ENCODE data around the gene MBD5. TPM values are rescaled to one million over a fixed set of nuclear protein-coding genes. Genes with fewer than 3 reads are reported as not detected.

MBD5 gene
- polyA plus RNA-seq, 3 donors from 2014 or later = 10.0 to 19.2 (median 14.3) TPM

DNA sequence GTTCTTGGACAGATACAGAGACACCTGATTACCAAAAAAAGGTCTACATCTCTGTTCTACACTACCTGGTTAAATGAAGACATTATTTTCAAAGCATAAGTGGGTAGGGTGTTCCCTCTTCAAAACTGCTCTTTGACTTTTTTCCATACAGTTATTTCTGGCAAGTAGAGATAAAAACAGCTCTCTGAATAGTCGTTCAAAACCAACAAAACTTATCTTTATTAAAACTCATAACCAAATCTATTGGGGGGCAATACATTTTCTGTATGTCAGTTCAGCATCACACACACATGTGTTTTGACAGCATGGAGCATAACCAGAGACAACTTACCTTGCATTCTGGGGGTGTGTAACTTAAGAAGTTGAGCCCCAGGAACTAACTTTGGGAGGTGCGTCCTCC lies 474.7 kb downstream of the MBD5 start:
- no peaks in the 10 kb centered on the region for H3K9me3 Mint-ChIP-seq
- no peak overlapping the region for H3K27ac Mint-ChIP-seq
- DNase-seq = no peak
- H3K36me3 Mint-ChIP-seq = peaks cover 2 to 7% (median 4%) of the 10 kb centered on the region in 3 donors
- H3K4me1 Mint-ChIP-seq = no peaks in the 10 kb centered on the region
- H3K27me3 Mint-ChIP-seq (ENCODE audit: low read depth in 3 of 3) = peaks cover 0 to 3% (median 0%) of the 10 kb centered on the region in 3 donors
- H3K4me3 Mint-ChIP-seq = no peak overlapping the region

DNA sequence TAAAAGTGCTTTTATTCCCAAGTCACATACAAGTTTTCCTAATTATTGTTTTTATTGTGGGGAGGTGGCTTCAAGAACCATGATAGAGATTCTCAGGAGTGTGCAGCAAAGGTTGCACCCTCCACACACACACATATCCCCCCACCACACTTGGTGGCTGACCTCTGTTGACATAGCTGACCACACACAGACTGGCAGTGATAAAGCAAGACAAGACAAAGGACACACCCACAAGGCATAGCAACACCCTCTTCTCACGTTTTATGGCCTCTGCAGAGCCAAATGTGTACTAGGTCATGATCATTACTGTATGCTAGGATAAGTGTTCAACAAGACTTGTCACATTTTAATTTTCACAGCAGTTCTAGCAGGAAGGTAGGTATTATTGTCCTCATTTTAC lies 480.7 kb downstream of the MBD5 start:
- peaks cover 0 to 4% (median 0%) of the 10 kb centered on the region in 3 donors for H3K27me3 Mint-ChIP-seq (ENCODE audit: low read depth in 3 of 3)
- no peak for DNase-seq
- no peaks in the 10 kb centered on the region for H3K9me3 Mint-ChIP-seq
- no peak overlapping the region for H3K27ac Mint-ChIP-seq
- no peak overlapping the region for H3K4me3 Mint-ChIP-seq
- H3K36me3 Mint-ChIP-seq = peaks cover 0 to 7% (median 6%) of the 10 kb centered on the region in 3 donors
- no peaks in the 10 kb centered on the region for H3K4me1 Mint-ChIP-seq

DNA sequence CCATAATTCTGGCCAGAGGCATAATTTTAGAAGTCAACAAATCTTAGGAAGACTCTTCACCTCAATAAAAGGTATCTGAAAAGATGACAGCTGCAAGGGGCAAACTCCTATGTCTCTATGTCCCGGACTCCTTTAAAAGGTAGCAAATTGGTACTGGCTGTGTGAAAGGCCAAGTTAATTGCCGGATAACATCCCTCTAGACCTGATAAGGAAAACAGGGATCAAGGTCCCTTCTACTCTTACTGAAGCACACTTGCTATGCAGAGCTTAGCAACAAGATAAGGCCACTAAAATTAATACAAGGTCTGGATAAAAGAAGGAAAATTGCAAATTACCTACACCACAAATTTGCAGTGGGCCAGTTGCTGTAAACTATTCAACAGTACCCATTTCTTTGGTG lies 482.6 kb downstream of the MBD5 start:
- no peaks in the 10 kb centered on the region for H3K9me3 Mint-ChIP-seq
- H3K4me1 Mint-ChIP-seq = no peaks in the 10 kb centered on the region
- DNase-seq = no peak
- H3K27me3 Mint-ChIP-seq (ENCODE audit: low read depth in 3 of 3) = peaks cover 0 to 2% (median 0%) of the 10 kb centered on the region in 3 donors
- peaks cover 0 to 7% (median 6%) of the 10 kb centered on the region in 3 donors for H3K36me3 Mint-ChIP-seq
- H3K27ac Mint-ChIP-seq = no peak overlapping the region
- H3K4me3 Mint-ChIP-seq = no peak overlapping the region

DNA sequence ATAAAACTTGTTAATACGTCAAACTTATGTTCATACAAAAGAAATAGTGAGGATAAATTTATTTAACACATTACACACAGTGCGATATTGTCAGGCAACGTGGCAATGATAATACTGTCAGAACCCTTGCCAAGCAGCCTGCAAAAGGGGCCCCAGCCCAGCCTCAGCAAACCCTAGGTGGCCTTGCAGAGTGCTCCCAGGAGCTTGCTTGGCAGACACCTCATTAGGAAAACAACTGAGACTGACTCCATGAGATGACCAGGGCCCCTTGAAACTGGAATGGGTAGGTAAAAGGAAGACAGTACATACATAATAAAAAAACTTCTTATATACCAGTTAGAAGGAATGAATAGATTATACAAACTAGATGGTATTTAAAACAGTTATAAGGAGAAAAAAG lies 487.1 kb downstream of the MBD5 start:
- Mint-ChIP-seq H3K4me1 (peaks cover 9 to 14% of the 10 kb centered on the region in 2 donors), H3K27ac (no peak overlapping the region), H3K4me3 (no peak overlapping the region), H3K9me3 (no peaks in the 10 kb centered on the region), H3K36me3 (peaks cover 0 to 10% (median 8%) of the 10 kb centered on the region in 3 donors), H3K27me3 (ENCODE audit: low read depth in 3 of 3) (peaks cover 0 to 4% (median 0%) of the 10 kb centered on the region in 3 donors)
- no peak for DNase-seq

DNA sequence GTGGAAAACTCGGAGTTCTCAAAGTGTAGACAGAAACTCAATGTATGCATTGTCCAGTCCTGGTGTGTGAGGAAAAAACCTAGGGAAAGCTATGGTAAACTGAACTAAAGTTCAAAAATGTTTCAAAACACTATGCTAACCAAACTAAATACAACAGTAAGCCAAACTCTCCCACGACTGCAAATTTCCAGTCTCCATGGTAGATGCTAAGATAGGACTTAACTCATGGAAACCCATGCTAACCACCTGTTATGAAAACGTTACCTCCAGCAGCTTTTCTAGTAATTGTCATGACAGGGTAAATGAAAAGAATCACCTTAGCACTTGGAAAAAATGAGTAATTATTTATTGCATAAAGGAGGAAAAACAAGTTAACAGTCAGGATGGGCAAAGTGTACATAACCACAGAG lies 488.0 kb downstream of the MBD5 start:
- Mint-ChIP-seq H3K4me1 (peaks cover 9 to 14% of the 10 kb centered on the region in 2 donors), H3K36me3 (peaks cover 0 to 10% (median 8%) of the 10 kb centered on the region in 3 donors), H3K4me3 (peak overlapping the region; percentile 59 to 74 (median 72)), H3K27me3 (ENCODE audit: low read depth in 3 of 3) (peaks cover 0 to 4% (median 0%) of the 10 kb centered on the region in 3 donors), H3K9me3 (no peaks in the 10 kb centered on the region), H3K27ac (peak overlapping the region in 2 of 6 donors; percentile 25 to 31)
- DNase-seq = no peak

DNA sequence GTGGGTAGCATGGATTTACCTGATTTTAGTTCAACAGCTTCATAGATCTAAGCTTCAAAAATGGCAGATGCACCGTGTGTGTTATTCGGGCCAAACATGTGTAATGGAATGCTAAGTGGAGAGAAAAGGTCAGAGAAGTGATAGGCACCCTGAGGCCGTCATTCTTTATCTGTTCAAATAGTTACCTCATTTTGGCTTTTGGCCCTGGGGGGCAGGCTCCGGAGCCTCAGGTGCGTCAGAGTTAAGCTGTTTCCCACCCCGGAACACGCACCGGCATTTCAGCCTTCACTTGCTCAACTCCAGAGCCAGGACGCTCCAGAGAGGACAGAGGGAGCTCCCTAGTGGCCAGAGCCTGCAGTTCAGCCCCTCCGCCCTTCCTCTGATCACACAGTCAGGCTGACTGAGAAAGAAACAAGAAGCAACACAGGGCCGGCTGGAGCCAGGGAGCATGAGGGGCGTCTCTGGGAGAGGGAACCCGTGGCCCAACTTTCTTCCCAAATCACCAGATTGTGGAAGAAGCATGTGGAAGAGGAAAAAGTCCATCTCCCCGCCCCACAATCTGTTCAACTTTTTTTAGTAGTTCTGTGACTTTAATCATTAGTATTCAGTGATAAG lies 488.5 kb downstream of the MBD5 start:
- Mint-ChIP-seq H3K4me1 (peaks cover 9 to 14% of the 10 kb centered on the region in 2 donors), H3K27me3 (ENCODE audit: low read depth in 3 of 3) (peaks cover 0 to 4% (median 0%) of the 10 kb centered on the region in 3 donors), H3K4me3 (peak overlapping the region; percentile 59 to 74 (median 72)), H3K36me3 (peaks cover 0 to 10% (median 8%) of the 10 kb centered on the region in 3 donors), H3K27ac (peak overlapping the region in 3 of 6 donors; percentile 25 to 32 (median 31)), H3K9me3 (no peaks in the 10 kb centered on the region)
- peak; percentile 59 to 68 (median 62) for DNase-seq

DNA sequence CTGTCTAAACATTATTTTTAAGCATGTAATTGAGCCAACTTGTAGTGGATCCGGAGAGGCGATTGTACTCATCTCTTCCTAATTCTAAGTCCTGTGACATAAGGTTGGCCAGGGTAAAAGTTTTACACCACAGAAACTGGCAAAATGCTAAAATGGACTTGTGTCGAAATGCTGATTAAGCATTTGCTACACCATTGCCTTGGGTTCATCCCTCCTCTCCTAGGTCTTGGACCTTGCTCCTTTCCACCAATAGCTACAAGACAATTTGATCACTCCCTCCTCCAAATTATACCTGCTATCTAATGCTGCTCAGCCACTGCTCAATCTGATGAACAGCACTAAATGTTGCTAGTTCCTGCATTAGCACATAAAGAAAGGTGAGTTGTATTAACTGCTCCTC lies 491.0 kb downstream of the MBD5 start:
- no peak for DNase-seq
- H3K4me1 Mint-ChIP-seq = peaks cover 9 to 14% of the 10 kb centered on the region in 2 donors
- no peak overlapping the region for H3K27ac Mint-ChIP-seq
- peaks cover 0 to 2% (median 0%) of the 10 kb centered on the region in 3 donors for H3K27me3 Mint-ChIP-seq (ENCODE audit: low read depth in 3 of 3)
- no peaks in the 10 kb centered on the region for H3K9me3 Mint-ChIP-seq
- H3K4me3 Mint-ChIP-seq = no peak overlapping the region
- H3K36me3 Mint-ChIP-seq = peaks cover 6 to 11% (median 10%) of the 10 kb centered on the region in 3 donors

DNA sequence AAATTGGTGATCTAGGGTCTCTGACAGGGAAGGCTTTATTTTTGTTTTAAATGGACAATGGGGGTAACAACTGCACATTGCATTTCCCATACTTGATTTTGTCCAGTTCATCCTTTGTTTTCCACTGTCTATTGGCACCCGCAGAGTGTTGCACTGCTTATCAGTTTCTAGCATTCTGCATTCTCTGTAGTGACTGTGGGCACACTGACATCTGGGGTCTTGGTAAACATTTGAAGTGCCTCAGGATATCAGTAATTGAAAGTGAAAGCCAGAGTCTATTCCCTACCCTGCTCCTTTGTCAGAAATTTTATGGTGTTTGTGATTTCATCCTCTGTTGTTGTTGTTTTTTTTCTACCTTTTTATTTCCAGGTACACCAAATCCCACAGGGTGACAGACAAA lies 491.6 kb downstream of the MBD5 start:
- Mint-ChIP-seq H3K27ac (no peak overlapping the region), H3K36me3 (peaks cover 6 to 11% (median 10%) of the 10 kb centered on the region in 3 donors), H3K27me3 (ENCODE audit: low read depth in 3 of 3) (peaks cover 0 to 2% (median 0%) of the 10 kb centered on the region in 3 donors), H3K9me3 (no peaks in the 10 kb centered on the region), H3K4me1 (peaks cover 9 to 14% of the 10 kb centered on the region in 2 donors), H3K4me3 (no peak overlapping the region)
- DNase-seq = no peak

DNA sequence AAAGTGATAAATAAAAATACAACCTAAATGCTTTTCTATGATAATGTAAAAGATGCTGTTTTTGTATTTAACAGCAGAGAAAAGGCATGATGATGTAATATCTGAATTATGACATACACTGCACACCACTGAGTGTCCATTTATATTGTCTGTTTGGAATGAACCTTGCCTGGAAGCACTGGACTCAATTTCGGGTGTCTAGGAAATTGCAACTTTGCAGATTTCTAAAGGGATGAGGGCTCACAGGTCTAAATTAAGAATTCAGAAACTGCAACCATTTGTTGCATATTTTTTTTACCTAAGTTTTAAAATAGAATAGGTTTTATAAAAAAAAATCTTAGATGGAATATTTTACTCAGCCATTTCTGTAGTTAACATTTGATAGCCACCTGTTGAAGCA lies 492.5 kb downstream of the MBD5 start:
- peaks cover 0 to 2% (median 0%) of the 10 kb centered on the region in 3 donors for H3K27me3 Mint-ChIP-seq (ENCODE audit: low read depth in 3 of 3)

DNA sequence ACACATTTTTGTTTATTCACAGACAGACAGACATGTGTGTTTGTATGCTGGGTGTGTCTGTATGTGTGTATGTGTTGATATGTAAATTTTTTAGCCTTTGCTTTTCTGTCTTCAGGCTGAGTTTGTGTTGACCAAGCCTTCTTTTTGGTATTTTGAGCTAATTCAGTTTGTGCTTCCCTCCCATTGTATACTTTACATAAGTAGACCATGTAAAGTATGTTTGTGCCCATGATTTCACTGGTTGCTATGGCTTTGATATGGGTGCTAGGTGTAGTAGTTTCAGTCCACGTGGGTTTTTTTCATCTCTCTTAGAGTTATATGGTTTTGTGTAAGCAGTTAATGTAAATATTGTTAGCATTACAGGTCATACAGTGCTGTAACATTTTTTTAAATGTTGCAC lies 494.2 kb downstream of the MBD5 start:
- H3K9me3 Mint-ChIP-seq = no peaks in the 10 kb centered on the region
- no peaks in the 10 kb centered on the region for H3K27me3 Mint-ChIP-seq (ENCODE audit: low read depth in 3 of 3)
- no peak for DNase-seq
- peaks cover 6 to 19% (median 18%) of the 10 kb centered on the region in 3 donors for H3K36me3 Mint-ChIP-seq
- H3K27ac Mint-ChIP-seq = peak overlapping the region in 1 of 6 donors; percentile 61
- no peak overlapping the region for H3K4me3 Mint-ChIP-seq
- H3K4me1 Mint-ChIP-seq = no peaks in the 10 kb centered on the region

More for the DNA sequence above, 492.5 kb downstream of the MBD5 start:
- no peak for DNase-seq
- peaks cover 9 to 14% of the 10 kb centered on the region in 2 donors for H3K4me1 Mint-ChIP-seq
- peaks cover 6 to 16% (median 16%) of the 10 kb centered on the region in 3 donors for H3K36me3 Mint-ChIP-seq
- no peak overlapping the region for H3K4me3 Mint-ChIP-seq
- no peak overlapping the region for H3K27ac Mint-ChIP-seq
- H3K9me3 Mint-ChIP-seq = no peaks in the 10 kb centered on the region

DNA sequence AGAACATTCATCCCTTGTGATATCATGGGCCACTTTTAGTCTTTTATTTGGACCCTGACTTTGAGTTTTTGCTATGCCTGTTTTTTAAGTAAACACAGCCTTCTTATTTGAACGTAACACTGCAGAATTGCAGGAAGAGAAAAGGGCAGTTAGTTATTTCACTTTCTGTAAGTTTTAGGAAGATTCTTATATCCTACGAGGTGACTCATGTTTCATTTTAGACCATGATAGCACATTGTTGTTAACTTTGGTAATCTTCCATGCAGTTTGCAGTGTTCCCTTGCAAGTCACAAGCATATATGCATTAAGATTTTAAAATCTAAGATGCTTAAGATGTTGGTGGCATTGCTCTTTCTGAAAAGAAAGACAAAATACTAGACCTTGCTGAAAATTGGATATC lies 495.1 kb downstream of the MBD5 start:
- no peaks in the 10 kb centered on the region for H3K9me3 Mint-ChIP-seq
- H3K4me1 Mint-ChIP-seq = no peaks in the 10 kb centered on the region
- no peak overlapping the region for H3K27ac Mint-ChIP-seq
- H3K4me3 Mint-ChIP-seq = no peak overlapping the region
- no peak for DNase-seq
- no peaks in the 10 kb centered on the region for H3K27me3 Mint-ChIP-seq (ENCODE audit: low read depth in 3 of 3)
- H3K36me3 Mint-ChIP-seq = peaks cover 6 to 19% (median 18%) of the 10 kb centered on the region in 3 donors

DNA sequence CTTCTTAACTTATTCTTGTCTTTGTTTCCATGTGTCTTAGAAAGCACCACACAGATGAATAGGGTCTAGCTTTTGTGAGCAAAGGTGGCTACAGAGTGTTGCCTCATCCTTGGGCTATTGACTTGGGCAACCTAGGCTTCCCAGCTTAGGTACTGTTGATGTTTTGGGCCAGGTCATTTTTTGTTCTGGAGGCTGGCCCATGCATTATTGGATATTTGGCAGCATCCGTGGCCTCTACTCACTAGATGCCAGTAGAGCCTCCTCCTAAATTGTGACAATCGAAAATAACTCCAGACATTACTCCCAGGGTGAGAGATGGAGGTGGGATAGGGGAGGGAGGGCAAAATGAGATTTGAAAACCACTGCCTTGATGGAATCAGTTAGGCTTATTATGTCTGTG lies 496.4 kb downstream of the MBD5 start:
- no peaks in the 10 kb centered on the region for H3K4me1 Mint-ChIP-seq
- no peak overlapping the region for H3K27ac Mint-ChIP-seq
- no peaks in the 10 kb centered on the region for H3K27me3 Mint-ChIP-seq (ENCODE audit: low read depth in 3 of 3)
- H3K36me3 Mint-ChIP-seq = peaks cover 6 to 19% (median 15%) of the 10 kb centered on the region in 3 donors
- no peak overlapping the region for H3K4me3 Mint-ChIP-seq
- no peaks in the 10 kb centered on the region for H3K9me3 Mint-ChIP-seq
- no peak for DNase-seq

DNA sequence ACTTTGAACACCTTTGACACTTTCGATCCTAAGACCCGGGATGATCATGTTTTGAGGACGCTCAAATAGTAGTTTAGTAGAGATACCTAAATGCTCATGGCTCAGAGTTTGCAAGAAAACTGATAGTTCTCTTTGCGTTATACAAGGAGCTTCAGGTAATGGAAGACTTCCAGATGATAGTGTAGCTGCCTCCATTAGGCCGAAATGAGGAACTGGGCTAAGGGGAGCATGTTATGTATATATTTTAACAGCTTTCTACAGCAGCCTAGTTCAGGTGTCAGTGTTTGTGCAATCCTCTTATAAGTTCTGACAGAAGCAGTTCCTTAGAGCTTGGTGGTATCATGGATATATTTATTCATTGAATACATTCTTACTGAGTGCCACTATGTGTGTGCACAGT lies 496.9 kb downstream of the MBD5 start:
- H3K9me3 Mint-ChIP-seq = no peaks in the 10 kb centered on the region
- H3K36me3 Mint-ChIP-seq = peaks cover 6 to 19% (median 15%) of the 10 kb centered on the region in 3 donors
- no peaks in the 10 kb centered on the region for H3K4me1 Mint-ChIP-seq
- H3K4me3 Mint-ChIP-seq = no peak overlapping the region
- DNase-seq = no peak
- H3K27me3 Mint-ChIP-seq (ENCODE audit: low read depth in 3 of 3) = no peaks in the 10 kb centered on the region
- no peak overlapping the region for H3K27ac Mint-ChIP-seq

DNA sequence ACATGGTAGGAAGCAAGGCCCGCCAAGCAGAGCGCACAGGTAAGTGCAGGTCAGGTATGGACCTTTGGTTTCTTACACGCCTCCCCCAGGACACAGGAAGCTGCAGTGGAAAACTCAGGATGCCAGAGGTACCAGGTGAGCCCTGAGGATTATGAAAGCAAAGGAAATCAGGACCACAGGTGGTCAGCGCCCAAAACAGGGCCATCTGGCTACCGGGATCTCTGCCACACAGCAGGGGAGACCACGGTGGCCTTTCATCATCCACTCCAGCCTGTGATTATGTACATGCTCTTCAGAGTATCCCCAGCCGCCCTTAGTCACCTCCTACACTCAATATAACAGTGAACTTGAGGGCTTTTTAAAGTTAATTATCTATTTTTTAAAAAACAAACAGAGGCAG lies 498.1 kb downstream of the MBD5 start:
- no peak for DNase-seq
- Mint-ChIP-seq H3K4me1 (peaks cover 7 to 12% of the 10 kb centered on the region in 2 donors), H3K36me3 (peaks cover 6 to 19% (median 15%) of the 10 kb centered on the region in 3 donors), H3K9me3 (no peaks in the 10 kb centered on the region), H3K4me3 (no peak overlapping the region), H3K27ac (no peak overlapping the region), H3K27me3 (ENCODE audit: low read depth in 3 of 3) (no peaks in the 10 kb centered on the region)

DNA sequence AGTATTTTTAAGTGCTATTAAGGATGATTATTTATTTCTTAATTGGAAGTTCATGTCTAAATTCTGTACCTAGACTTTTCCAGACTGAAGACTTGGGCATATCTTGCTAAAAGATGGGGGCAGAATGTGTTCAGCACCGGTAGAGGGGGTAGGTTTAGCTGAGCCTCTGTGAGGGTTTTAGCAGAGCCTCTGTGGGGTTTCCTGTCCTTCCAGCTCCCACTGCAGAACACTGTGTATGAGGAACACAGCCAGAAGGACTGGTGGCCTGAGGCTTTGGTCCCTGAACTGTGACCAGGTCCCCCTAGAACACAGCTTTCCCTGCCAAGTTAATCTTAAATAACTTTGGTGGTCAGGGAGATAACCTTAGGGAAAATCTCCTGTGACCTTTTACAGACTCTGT lies 500.3 kb downstream of the MBD5 start:
- no peak overlapping the region for H3K27ac Mint-ChIP-seq
- H3K4me1 Mint-ChIP-seq = peaks cover 15 to 23% of the 10 kb centered on the region in 2 donors
- no peaks in the 10 kb centered on the region for H3K9me3 Mint-ChIP-seq
- peaks cover 0 to 12% (median 8%) of the 10 kb centered on the region in 3 donors for H3K36me3 Mint-ChIP-seq
- H3K4me3 Mint-ChIP-seq = no peak overlapping the region
- H3K27me3 Mint-ChIP-seq (ENCODE audit: low read depth in 3 of 3) = no peaks in the 10 kb centered on the region
- no peak for DNase-seq

All from immature natural killer cell (primary cell).